MG63 (cell line): ENCODE measurements around the gene PRKG2. TPM values are rescaled to one million over a fixed set of nuclear protein-coding genes. Genes with fewer than 3 reads are reported as not detected.

Source experiments
- DNase-seq: peaks from one replicate; pipeline ENCODE4 v3.0.0-alpha.2; 2020
- H3K27me3 ChIP-seq: fragments of 250-450 bp; sonication (Bioruptor Pico); 2 replicates; pipeline ENCODE4 v1.5.1; 2020; ENCODE audit warnings: mild to moderate bottlenecking, moderate library complexity
- H3K36me3 ChIP-seq: fragments of 250-450 bp; sonication (Bioruptor Pico); 2 replicates; pipeline ENCODE4 v1.5.1; 2020; ENCODE audit warnings: mild to moderate bottlenecking, moderate library complexity
- H3K4me3 ChIP-seq: fragments of 250-450 bp; sonication (Bioruptor Pico); 2 replicates; pipeline ENCODE4 v1.5.1; 2020; ENCODE audit warnings: mild to moderate bottlenecking, moderate library complexity
- H3K9me3 ChIP-seq: fragments of 250-450 bp; sonication (Bioruptor Pico); 2 replicates; pipeline ENCODE4 v1.5.1; 2020; ENCODE audit warnings: mild to moderate bottlenecking, moderate library complexity
- total RNA-seq: library from RNA; depleted of rRNA; stranded (reverse); fragments of >200 nt; shearing (Covaris generic); gene quantifications from 2 replicates; pipeline ENCODE4 v1.2.3, GENCODE V29; 2014; ENCODE audit warnings: low replicate concordance; rRNA removed

The PRKG2 gene, protein sequence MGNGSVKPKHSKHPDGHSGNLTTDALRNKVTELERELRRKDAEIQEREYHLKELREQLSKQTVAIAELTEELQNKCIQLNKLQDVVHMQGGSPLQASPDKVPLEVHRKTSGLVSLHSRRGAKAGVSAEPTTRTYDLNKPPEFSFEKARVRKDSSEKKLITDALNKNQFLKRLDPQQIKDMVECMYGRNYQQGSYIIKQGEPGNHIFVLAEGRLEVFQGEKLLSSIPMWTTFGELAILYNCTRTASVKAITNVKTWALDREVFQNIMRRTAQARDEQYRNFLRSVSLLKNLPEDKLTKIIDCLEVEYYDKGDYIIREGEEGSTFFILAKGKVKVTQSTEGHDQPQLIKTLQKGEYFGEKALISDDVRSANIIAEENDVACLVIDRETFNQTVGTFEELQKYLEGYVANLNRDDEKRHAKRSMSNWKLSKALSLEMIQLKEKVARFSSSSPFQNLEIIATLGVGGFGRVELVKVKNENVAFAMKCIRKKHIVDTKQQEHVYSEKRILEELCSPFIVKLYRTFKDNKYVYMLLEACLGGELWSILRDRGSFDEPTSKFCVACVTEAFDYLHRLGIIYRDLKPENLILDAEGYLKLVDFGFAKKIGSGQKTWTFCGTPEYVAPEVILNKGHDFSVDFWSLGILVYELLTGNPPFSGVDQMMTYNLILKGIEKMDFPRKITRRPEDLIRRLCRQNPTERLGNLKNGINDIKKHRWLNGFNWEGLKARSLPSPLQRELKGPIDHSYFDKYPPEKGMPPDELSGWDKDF
- total RNA-seq, result 2.0 and 2.1 TPM in 2 replicates

DNA sequence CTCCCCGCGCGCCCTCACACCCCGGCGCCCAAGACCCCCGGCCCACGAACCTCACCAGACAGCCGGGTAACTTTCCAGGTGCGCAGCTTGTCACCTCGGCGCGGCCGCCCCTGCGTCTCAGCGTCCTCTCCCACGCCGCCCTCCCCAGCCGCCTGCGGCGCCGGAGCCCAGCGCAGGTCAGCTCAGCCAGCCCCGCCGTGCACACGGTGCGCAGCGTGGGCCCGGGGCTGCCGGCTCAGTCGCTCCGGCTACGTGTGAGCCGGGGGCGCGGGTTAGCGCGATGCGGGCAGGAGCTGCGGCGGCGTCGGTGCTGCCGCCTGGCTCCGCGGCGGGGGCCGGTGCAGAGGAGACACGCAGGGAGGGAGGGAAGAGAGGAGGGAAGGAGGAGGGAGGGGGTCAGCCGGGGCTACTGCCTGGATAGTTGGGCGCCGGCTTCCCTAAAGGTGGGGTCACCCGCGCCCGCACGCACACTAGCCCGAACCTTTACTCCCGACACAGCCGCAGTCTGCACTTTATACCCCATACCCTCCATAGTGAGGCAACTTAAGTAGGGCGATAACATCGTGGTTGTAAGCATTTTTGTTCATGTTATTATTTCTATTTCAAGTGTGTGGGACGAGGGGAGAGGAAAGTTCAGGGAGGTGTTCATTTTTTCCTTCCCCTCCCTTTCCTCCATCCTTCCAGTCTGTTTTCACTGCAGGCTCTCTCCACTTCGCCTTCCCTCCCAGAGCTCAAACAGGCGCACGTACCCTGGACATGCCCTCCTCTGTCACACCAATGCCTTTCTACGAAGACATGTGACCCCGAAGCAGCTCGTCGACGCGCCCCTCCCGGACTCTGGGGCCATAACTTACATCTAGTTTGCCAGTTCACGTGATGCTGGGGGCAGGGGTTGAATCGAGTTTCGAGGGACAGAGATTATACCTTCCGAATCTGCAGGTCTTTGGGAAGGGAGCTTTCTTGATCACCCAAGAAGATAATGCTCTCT is at the start of gene PRKG2:
TSS of gene PRKG2 (minus strand) at position 342 of the 988 bp plus-strand sequence. CDS start 10,175 bp downstream, outside the sequence.
- H3K4me3 ChIP-seq, result peak within 1 kb of the TSS; percentile 48

DNA sequence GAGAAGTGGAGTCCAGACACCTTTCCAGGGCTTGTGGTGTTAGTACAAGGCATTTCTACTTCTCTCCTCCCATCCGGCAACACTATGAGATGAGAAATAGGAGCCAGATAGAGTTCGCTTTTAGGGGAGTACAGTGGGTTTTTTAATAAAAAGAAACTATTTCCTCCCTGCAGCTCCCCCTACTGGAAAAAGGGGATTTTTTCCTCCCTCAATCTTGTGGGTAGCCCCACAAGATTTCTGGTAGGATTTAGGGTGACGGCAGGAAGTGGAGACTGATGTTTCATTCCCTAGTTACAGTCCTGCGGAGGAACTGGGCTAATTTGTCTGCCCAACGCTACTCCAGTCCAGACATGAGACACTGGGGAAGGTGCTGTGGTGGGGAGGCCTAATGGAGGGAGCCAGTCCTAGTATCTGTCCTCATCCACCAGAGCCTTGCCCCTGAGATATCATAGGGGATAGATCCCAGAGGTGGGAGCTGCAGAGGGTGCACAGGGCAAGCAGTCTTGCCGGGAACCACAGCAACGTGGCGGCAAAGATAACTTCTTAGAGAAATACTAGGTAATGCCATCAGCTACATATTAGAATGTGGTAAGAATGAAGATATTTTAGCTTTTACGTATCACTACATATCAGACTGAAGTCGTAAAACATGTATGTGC is 45.5 kb upstream of the PRKG2 start:
- H3K4me3 ChIP-seq, result no peak overlapping the region
- no peak for DNase-seq

More for the DNA sequence above, at the start of gene PRKG2:
- Histone ChIP-seq H3K27me3 (no peaks in the 10 kb centered on the region), H3K9me3 (no peaks in the 10 kb centered on the region), H3K36me3 (no peaks in the 10 kb centered on the region)
- DNase-seq, result peak; percentile 34

DNA sequence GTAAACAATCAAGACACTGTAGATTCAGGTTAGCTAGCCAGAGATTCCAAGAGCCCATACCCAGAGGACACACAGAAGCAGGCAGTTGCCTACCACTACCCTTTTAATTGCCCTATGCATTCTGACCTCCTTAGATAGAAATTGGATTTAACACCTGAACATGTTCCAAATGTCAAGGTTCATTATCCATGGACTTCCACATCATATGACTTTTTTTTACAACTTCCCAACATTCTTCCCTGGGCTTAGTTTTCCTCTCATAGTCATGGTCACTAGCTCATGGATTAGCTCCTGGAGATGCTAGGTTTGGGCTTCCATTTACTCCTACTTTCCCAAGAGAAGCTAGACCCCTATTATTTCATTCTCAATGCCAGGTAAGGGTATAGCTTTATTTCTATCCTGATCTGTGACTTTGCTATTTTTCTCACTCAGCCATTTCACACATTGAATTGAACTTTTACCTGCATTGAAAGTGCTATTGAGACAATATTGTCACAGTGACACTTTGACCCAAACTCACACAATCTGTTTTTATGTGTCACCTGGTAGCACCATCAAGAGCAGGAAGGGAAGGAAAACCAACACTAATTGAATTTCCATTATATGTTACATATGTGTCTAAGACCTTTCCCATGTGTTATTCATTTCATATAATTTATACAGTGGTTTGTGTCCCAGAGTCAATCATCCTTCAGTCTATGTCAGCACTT is 44.0 kb upstream of the PRKG2 start:
- H3K27me3 ChIP-seq, result no peaks in the 10 kb centered on the region

More for the DNA sequence above, 45.5 kb upstream of the PRKG2 start:
- no peaks in the 10 kb centered on the region for H3K36me3 ChIP-seq
- H3K27me3 ChIP-seq, result no peaks in the 10 kb centered on the region
- no peaks in the 10 kb centered on the region for H3K9me3 ChIP-seq

DNA sequence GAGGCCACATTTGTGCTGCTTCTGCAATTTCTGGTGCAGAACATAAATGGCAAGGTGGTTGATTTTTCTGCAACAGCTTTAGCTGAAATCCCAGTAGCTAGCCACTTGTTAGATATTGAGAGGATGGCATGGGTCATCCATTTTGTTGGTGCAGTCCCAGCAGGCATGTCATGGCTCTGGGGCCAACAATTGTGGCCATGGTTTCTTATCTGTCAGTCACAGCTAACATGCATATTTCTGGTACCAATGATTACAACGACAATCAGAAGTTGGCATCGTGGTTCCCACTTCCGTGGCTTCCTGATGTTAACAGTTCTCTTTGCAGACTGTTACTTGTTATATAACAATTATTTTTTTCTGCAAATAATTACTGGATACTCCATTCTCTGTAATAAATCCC is 42.8 kb upstream of the PRKG2 start:
- H3K36me3 ChIP-seq, result no peaks in the 10 kb centered on the region
- no peaks in the 10 kb centered on the region for H3K9me3 ChIP-seq
- H3K27me3 ChIP-seq, result no peaks in the 10 kb centered on the region
- no peak for DNase-seq
- no peak overlapping the region for H3K4me3 ChIP-seq

More for the DNA sequence above, 44.0 kb upstream of the PRKG2 start:
- H3K4me3 ChIP-seq, result no peak overlapping the region
- no peak for DNase-seq
- no peaks in the 10 kb centered on the region for H3K36me3 ChIP-seq
- no peaks in the 10 kb centered on the region for H3K9me3 ChIP-seq

DNA sequence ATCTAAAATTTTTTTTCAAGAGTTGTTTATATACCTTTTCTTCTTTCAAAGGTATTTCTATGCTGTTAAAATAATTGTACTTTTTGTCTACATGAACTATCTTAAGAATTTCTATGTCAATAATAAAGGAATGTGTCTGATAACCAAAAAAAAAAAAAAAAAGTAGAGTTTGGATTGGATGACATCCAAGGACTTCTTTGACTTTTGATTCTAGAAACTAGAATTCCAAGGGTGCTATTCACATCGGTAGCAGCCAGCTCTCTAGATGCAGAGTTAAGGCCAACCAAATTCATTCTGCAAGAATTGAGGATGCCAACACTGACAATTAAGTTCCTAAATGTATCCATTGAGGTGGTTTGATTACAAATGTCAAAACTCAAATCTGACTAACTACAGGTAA is 42.0 kb upstream of the PRKG2 start:
- H3K9me3 ChIP-seq, result no peaks in the 10 kb centered on the region
- H3K4me3 ChIP-seq, result no peak overlapping the region
- H3K36me3 ChIP-seq, result no peaks in the 10 kb centered on the region
- DNase-seq, result peak; percentile 6
- H3K27me3 ChIP-seq, result no peaks in the 10 kb centered on the region

DNA sequence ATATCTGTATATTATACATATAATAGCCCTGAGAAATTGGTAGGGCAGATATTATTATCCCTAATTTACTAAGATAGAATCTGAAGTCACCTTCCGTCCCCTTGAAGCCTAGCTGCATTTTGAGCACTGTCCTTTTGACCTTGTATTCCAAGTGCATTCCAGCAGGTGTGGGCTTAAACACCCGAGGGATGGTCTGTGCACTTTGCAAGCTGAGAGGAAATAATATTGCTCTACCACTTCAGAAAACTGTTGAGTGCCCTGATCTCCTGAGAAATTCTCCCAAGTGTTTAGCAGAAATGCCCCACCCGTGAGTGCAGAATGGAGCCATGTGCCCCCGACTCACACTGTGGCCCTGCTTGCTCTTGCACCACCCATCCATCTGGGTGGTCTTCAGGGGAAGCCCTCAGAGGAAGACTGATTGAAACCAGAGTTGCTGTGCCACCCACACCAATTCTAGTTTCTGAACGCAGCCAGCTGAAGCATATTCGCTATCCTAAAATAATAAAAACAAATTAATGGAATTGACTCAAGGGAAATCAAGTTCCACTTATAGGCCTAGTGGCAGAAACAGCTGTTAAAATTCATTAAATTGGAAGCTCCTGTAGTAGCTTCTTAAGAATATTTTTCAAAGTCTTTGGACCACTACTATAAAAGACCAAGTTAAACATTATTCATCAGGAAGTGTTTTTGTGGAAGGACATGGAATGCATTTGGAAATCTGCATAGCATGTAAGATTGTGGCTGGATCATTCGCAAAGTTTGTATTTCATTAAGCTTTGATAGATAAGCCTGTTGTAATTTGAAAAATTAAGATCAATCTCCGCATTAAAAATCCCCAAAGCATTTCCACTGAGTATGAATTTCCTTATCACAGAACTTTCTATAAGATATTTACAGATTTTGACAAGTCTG is 41.3 kb upstream of the PRKG2 start:
- no peak overlapping the region for H3K4me3 ChIP-seq
- no peaks in the 10 kb centered on the region for H3K9me3 ChIP-seq
- no peaks in the 10 kb centered on the region for H3K27me3 ChIP-seq
- no peak for DNase-seq
- H3K36me3 ChIP-seq, result no peaks in the 10 kb centered on the region

DNA sequence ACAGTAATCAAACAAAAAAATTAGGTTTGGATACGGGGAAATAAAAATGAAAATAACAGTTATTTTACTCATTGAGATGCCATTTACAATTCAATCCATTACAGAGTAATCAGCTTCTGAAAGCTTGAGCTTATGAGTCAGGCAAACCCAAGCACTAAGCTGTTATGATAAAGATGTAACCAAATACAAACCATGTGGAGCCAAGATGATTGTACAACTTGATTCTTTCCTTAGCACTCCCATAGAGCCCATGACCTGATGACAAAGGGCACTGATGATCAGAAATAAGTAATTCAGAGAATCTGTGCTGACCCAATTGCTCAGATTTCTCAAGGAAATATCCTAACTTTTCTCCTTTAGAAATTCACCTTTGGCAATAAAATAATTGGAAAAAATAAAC is 40.5 kb upstream of the PRKG2 start:
- H3K9me3 ChIP-seq, result no peaks in the 10 kb centered on the region
- no peaks in the 10 kb centered on the region for H3K36me3 ChIP-seq
- H3K27me3 ChIP-seq, result no peaks in the 10 kb centered on the region
- H3K4me3 ChIP-seq, result no peak overlapping the region
- no peak for DNase-seq

DNA sequence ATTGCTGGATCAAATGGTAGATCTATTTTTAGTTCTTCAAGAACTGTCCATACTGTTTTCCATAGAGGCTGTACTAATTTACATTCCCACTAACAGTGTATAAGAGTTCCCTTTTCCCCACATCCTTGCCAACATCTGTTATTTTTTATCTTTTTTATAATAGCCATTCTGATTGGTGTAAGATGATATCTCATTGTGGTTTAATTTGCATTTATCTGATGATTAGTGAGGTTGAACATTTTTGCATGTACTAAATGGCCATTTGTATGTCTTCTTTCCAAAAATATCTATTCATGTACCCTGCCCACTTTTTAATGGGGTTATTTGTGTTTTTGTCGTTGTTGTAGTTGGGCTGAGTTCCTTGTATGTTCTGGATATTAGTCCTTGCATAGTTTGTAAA is 35.4 kb upstream of the PRKG2 start:
- Histone ChIP-seq H3K4me3 (no peak overlapping the region), H3K27me3 (no peaks in the 10 kb centered on the region), H3K9me3 (no peaks in the 10 kb centered on the region), H3K36me3 (no peaks in the 10 kb centered on the region)
- DNase-seq, result no peak

DNA sequence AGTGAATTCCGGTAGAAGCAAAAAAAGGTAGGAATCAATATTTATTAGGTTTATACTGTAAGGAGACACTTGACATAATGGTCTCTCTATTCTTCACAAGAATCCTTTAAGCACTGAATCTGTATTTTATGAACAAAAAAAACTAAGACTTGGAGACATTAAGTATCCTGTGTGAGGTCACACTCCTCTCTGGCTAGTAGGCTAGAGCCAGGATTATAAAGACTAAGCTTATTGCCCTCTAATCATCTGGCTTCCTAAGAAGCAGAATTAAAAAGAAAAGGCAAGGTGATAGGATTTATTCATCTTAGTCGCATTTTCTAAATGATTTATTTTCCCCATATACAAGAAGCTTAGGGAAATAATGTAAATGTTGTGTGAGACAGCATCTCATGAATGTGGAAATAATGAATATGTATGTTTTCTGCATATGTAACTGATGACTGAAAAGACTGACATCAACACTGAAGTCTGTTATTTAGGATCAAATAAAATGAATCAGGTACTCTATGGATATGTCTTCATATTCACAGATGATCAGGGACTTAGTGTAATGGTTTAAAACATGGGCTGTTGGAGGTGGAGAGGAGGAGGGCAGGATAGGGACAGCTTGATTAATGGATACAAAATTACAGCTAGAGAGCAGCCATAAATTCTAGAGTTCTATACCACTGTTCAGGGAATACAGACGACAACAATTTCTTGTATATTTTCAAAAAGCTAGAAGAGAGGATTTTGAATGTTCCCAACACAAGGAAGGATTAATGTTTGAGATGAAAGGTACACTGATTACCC is 30.4 kb upstream of the PRKG2 start:
- Histone ChIP-seq H3K36me3 (no peaks in the 10 kb centered on the region), H3K4me3 (no peak overlapping the region), H3K27me3 (no peaks in the 10 kb centered on the region), H3K9me3 (no peaks in the 10 kb centered on the region)
- no peak for DNase-seq

DNA sequence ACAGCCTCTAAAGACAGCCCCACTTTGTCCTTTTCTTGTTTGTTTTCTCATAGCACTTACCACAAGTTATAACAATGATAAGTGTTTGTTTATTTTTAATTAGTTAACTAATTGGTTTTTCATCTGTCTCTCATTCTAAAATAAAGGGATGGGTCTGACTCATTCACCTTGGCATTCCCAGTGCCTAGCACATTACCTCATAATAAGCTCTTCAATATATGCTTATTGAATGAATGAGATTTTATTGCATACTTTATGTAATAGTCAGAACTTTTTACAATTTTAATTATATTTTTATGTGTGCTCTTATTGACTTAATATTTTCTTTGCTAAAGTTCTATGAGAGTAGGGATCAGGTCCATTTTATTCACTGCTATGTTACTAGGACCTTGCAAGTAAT is 22.8 kb upstream of the PRKG2 start:
- Histone ChIP-seq H3K36me3 (no peaks in the 10 kb centered on the region), H3K27me3 (no peaks in the 10 kb centered on the region), H3K9me3 (no peaks in the 10 kb centered on the region), H3K4me3 (no peak overlapping the region)
- no peak for DNase-seq

DNA sequence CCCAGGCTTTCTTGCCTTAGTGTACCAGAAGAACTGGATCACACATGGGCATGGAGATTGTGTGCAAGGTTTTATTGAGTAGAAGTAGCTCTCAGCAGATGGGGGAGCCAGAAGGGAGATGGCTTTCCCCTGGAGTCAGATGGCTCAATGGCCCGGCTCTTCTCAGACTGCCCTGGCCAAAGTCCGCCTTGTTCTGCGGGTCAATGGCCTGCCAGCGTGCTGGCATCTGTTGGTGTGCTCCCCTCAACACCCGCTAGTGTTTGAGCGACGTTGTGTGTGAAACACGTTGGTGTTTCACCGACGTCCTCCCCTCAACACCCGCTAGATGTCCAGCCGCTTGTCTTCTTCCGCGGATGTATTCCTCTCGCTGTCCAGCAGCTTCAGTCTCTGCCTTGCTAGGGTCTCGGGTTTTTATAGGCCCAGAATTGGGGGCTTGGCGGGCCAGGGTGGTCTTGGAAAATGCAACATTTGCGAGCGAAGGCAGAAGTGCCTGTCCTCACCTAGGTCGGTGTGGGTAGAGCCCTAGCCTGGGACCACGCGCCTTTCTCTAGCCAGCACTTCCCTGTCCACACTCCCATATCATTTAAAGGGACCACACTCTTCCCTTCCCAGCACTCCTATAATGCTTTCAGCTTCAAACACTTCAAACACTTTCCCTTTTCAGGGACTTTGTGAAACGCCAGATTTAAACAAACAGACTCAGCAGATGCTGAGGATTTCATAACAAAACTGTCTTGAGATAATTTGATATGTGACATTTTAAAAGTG is 21.1 kb upstream of the PRKG2 start:
- Histone ChIP-seq H3K27me3 (no peaks in the 10 kb centered on the region), H3K36me3 (no peaks in the 10 kb centered on the region), H3K9me3 (no peaks in the 10 kb centered on the region), H3K4me3 (no peak overlapping the region)
- DNase-seq, result no peak

DNA sequence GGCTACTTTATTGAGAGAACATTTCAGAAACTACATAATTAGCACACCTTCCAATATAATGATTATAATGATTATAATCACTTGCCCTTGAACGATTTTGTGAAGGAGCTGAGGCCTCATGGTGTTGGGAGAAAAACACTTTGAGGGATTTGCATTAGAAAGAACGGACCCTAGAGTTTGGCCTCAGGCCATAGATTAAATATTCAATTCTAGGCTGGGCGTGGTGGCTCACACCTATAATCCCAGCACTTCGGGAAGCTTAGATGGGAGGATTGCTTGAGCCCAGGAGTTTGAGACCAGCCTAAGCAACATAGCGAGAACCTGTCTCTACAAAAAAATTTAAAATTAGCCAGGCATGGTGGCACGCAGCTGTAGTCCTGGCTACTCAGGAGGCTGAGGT is 12.9 kb upstream of the PRKG2 start:
- Histone ChIP-seq H3K36me3 (no peaks in the 10 kb centered on the region), H3K4me3 (no peak overlapping the region), H3K27me3 (no peaks in the 10 kb centered on the region), H3K9me3 (no peaks in the 10 kb centered on the region)
- no peak for DNase-seq

DNA sequence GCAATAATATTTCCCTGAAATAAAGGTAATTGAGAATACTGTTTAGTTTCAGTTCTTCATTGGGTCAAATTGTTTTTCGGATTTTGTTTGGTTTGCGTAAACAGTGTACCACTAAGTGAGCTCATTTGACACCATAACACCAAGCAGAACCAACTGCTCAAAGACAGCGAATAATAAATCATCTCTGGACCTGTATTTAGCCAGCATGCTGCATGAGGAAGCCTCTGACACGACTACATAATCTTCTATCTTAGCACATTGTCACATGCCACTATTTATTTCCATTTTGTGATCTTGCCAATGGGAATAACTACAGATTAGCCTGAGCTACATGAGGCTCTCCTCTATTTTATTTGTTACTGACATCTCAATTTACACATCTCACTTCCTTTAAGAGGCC is 12.1 kb upstream of the PRKG2 start:
- H3K9me3 ChIP-seq, result no peaks in the 10 kb centered on the region
- no peak overlapping the region for H3K4me3 ChIP-seq
- H3K36me3 ChIP-seq, result no peaks in the 10 kb centered on the region
- no peaks in the 10 kb centered on the region for H3K27me3 ChIP-seq
- no peak for DNase-seq
